HepG2 (cell line): ENCODE results near the gene MAP1LC3C. TPM values are rescaled to one million over a fixed set of nuclear protein-coding genes. Genes with fewer than 3 reads are reported as not detected.

Source experiments
- ATAC-seq: fragments of 200-7000 bp; cut with Tn5 transposase; 3 replicates; pipeline ENCODE4 v1.9.1; 2020; ENCODE audit warnings: mild to moderate bottlenecking, moderate library complexity
- BruUV-seq: library from RNA; stranded (reverse); fragments of 400-500 nt; replicated peaks from 2 replicates; lab custom pipeline; 2021; lab: Mats Ljungman, UMichigan
- CTCF ChIA-PET: fragments of 300-600 bp; formaldehyde crosslinking; extraction: SDS; loops from one replicate; lab custom pipeline; 2021; ENCODE audit warnings: low total read pairs, inconsistent platforms, low intra/inter-chr PET ratio; lab: Yijun Ruan, JAX
- POLR2A ChIA-PET: fragments of 350-600 bp; sonication (Branson Sonifier 250); formaldehyde crosslinking; loops from one replicate; lab custom pipeline; 2020; ENCODE audit warnings: antibody characterized with exemption, inconsistent platforms; lab: Yijun Ruan, JAX
- DNase-seq: peaks from one replicate; pipeline ENCODE4 v3.0.0-alpha.2; 2015; ENCODE audit warnings: low spot score
- FAIRE-seq: peaks from 3 replicates; lab custom pipeline; 2011; peaks lifted over from hg19 to GRCh38; lab: Jason Lieb, UNC
- H2AFZ ChIP-seq: one replicate; pipeline ENCODE4 v1.6.1; 2011; ENCODE audit warnings: low read length, inconsistent platforms
- H3K27ac ChIP-seq: fragments of 300-600 bp; 3 replicates; pipeline ENCODE4 v1.8.0; 2011; ENCODE audit warnings: mixed run types, mild to moderate bottlenecking, mixed read lengths, low read length, inconsistent platforms; ENCODE audit not compliant: insufficient read depth; ENCODE audit errors: extremely low read length
- H3K27me3 ChIP-seq, 2 experiments: fragments of 200-600 bp in 1 of 2; 2 replicates in 1 of 2; 3 replicates in 1 of 2; pipeline versions ENCODE4 v1.6.0 to v1.8.0; 2011; ENCODE audit warnings: low read length in 2 of 2, mild to moderate bottlenecking in 2 of 2, moderate library complexity in 2 of 2, inconsistent platforms in 1 of 2; ENCODE audit not compliant: insufficient read depth in 2 of 2, control insufficient read depth in 1 of 2
- H3K36me3 ChIP-seq, 2 experiments: fragments of 200-600 bp in 1 of 2; replicated peaks in 1 of 2; 2 replicates in 1 of 2; 3 replicates in 1 of 2; pipeline versions ENCODE4 v1.5.1 to v1.8.0; 2011; ENCODE audit warnings: low read length in 2 of 2, inconsistent platforms in 1 of 2; ENCODE audit not compliant: insufficient read depth in 2 of 2, control insufficient read depth in 1 of 2
- H3K4me1 ChIP-seq: 2 replicates; pipeline ENCODE4 v1.5.1; 2012; ENCODE audit warnings: low read length, inconsistent platforms; ENCODE audit not compliant: insufficient read depth
- H3K4me2 ChIP-seq: 2 replicates; pipeline ENCODE4 v1.6.0; 2011; ENCODE audit warnings: low read depth, low read length, inconsistent platforms
- H3K4me3 ChIP-seq, 3 experiments: fragments of 200-600 bp in 1 of 3; sonication (generic), shearing (Covaris generic) in 1 of 3; replicated peaks in 1 of 3; 2 replicates each; pipeline ENCODE4 v1.5.1; 2011 to 2016; ENCODE audit warnings: low read length in 3 of 3, inconsistent platforms in 2 of 3, low read depth in 2 of 3, mild to moderate bottlenecking in 2 of 3, control low read depth in 1 of 3, mixed read lengths in 1 of 3; ENCODE audit not compliant: insufficient read depth in 1 of 3
- H3K79me2 ChIP-seq: one replicate; pipeline ENCODE4 v1.6.1; 2011; ENCODE audit warnings: low read length, inconsistent platforms; ENCODE audit not compliant: insufficient read depth
- H3K9ac ChIP-seq: 2 replicates; pipeline ENCODE4 v1.6.0; 2011; ENCODE audit warnings: mild to moderate bottlenecking, low read depth, low read length, inconsistent platforms; ENCODE audit not compliant: insufficient read depth
- H3K9me3 ChIP-seq: 2 replicates; pipeline ENCODE4 v1.5.1; 2012; ENCODE audit warnings: mild to moderate bottlenecking, low read length
- H4K20me1 ChIP-seq: 2 replicates; pipeline ENCODE4 v1.6.0; 2011; ENCODE audit warnings: inconsistent platforms, mild to moderate bottlenecking, low read length, moderate library complexity; ENCODE audit not compliant: insufficient read depth
- AKAP8 ChIP-seq: sonication (generic); formaldehyde crosslinking; IDR thresholded peaks from 2 replicates; pipeline ENCODE4 v1.5.1; 2020; ENCODE audit warnings: mild to moderate bottlenecking, missing genetic modification reagents
- KDM2A ChIP-seq: sonication (generic); formaldehyde crosslinking; IDR thresholded peaks from 2 replicates; pipeline ENCODE4 v1.4.0; 2020; ENCODE audit warnings: low read depth, missing genetic modification reagents, borderline replicate concordance
- RCOR2 ChIP-seq: IDR thresholded peaks from 2 replicates; pipeline ENCODE4 v1.6.1; 2016; ENCODE audit warnings: missing biosample characterization, missing genetic modification reagents
- SALL2 ChIP-seq: sonication (generic); formaldehyde crosslinking; IDR thresholded peaks from 2 replicates; pipeline ENCODE4 v1.8.1; 2023; ENCODE audit warnings: mild to moderate bottlenecking, missing genetic modification reagents, inconsistent platforms
- SP5 ChIP-seq: IDR thresholded peaks from 2 replicates; pipeline ENCODE4 v1.6.1; 2016; ENCODE audit warnings: low read depth, borderline replicate concordance
- SRSF9 ChIP-seq: fragments of 200-400 bp; formaldehyde crosslinking; IDR thresholded peaks from 2 replicates; pipeline ENCODE4 v1.6.1; 2018; ENCODE audit warnings: borderline replicate concordance, mild to moderate bottlenecking, low read depth, low read length; ENCODE audit not compliant: insufficient read depth, poor library complexity, severe bottlenecking
- U2AF1 ChIP-seq: fragments of 200-400 bp; formaldehyde crosslinking; optimal IDR thresholded peaks from 2 replicates; pipeline ENCODE3; 2017; ENCODE audit warnings: mild to moderate bottlenecking, low read depth, low read length
- ZBTB20 ChIP-seq: sonication (generic); formaldehyde crosslinking; IDR thresholded peaks from 2 replicates; pipeline ENCODE4 v1.8.1; 2023; ENCODE audit warnings: missing genetic modification reagents, low read depth, mild to moderate bottlenecking, borderline replicate concordance
- ZBTB37 ChIP-seq: sonication (generic); formaldehyde crosslinking; IDR thresholded peaks from 2 replicates; pipeline ENCODE4 v1.4.0; 2020; ENCODE audit warnings: mild to moderate bottlenecking, missing genetic modification reagents
- ZNF180 ChIP-seq: sonication (generic); formaldehyde crosslinking; IDR thresholded peaks from 2 replicates; pipeline ENCODE4 v1.4.0; 2020; ENCODE audit warnings: low read depth, missing genetic modification reagents, borderline replicate concordance
- ZNF225 ChIP-seq: sonication (generic); formaldehyde crosslinking; IDR thresholded peaks from 2 replicates; pipeline ENCODE4 v1.4.0; 2020; ENCODE audit warnings: mild to moderate bottlenecking, missing genetic modification reagents
- ZNF235 ChIP-seq: sonication (generic); formaldehyde crosslinking; IDR thresholded peaks from 2 replicates; pipeline ENCODE4 v1.8.1; 2023; ENCODE audit warnings: mild to moderate bottlenecking, missing genetic modification reagents, borderline replicate concordance
- ZNF260 ChIP-seq: sonication (generic); formaldehyde crosslinking; IDR thresholded peaks from 2 replicates; pipeline ENCODE4 v1.4.0; 2020; ENCODE audit warnings: missing genetic modification reagents, low read depth, mild to moderate bottlenecking, borderline replicate concordance
- ZNF740 ChIP-seq: sonication (generic); formaldehyde crosslinking; IDR thresholded peaks from 2 replicates; pipeline ENCODE4 v1.4.0; 2020; ENCODE audit warnings: missing genetic modification reagents
- ZNF850 ChIP-seq: sonication (generic); formaldehyde crosslinking; conservative IDR thresholded peaks from 2 replicates; pipeline ENCODE4 v1.9.0; 2021; ENCODE audit warnings: mild to moderate bottlenecking, missing genetic modification reagents
- WGBS: methylation state at CpG from one replicate; pipeline ENCODE4 v1.1.6; 2017; ENCODE audit warnings: low lambda C conversion rate; 5-methylcytosine and 5-hydroxymethylcytosine counted together
- in situ Hi-C: cut with HindIII; loops from 2 replicates; pipeline ENCODE4 v1.10.0; 2017; ENCODE audit warnings: low pct_unique_long_range_greater_than_20kb; ENCODE audit not compliant: extremely low pct_ligation_motif_present
- intact Hi-C: fragments of 100-400 bp; cut with micrococcal nuclease; formaldehyde crosslinking; loops from one replicate; pipeline ENCODE4 v1.10.0; 2022; ENCODE audit not compliant: unreplicated experiment
- polyA plus RNA-seq, 8 experiments: library from polyadenylated mRNA; depleted of rRNA in 3 of 8; stranded (reverse) in 7 of 8; unstranded in 1 of 8; fragments of >200 nt; fragmentation: Illumina TruSeq in 4 of 8; extraction: Trizol in 4 of 8; gene quantifications; 2 replicates each; pipeline versions ENCODE4 v1.2.1 to v1.2.3, GENCODE V29; 2011 to 2016; ENCODE audit warnings: low read depth in 4 of 8, missing spikeins in 1 of 8, mixed read lengths in 1 of 8; ENCODE audit not compliant: insufficient read depth in 1 of 8
- total RNA-seq, 5 experiments: library from RNA; depleted of rRNA; stranded (reverse); fragments of >200 nt; fragmentation: Illumina TruSeq; extraction: Trizol; gene quantifications; 2 replicates each; pipeline ENCODE4 v1.2.3, GENCODE V29; 2016; ENCODE audit warnings: low read depth in 1 of 5
- TF ChIP-seq, protein P1 (sequence below): sonication (generic); formaldehyde crosslinking; IDR thresholded peaks from 2 replicates; pipeline ENCODE4 v1.5.1; 2020; ENCODE audit warnings: missing genetic modification reagents, mild to moderate bottlenecking, borderline replicate concordance

The MAP1LC3C gene
- total and polyA plus RNA-seq, 2 of the 13 experiments (the other 11 are each of a cell fraction or from before 2014, with no cell fraction given), result not detected

DNA sequence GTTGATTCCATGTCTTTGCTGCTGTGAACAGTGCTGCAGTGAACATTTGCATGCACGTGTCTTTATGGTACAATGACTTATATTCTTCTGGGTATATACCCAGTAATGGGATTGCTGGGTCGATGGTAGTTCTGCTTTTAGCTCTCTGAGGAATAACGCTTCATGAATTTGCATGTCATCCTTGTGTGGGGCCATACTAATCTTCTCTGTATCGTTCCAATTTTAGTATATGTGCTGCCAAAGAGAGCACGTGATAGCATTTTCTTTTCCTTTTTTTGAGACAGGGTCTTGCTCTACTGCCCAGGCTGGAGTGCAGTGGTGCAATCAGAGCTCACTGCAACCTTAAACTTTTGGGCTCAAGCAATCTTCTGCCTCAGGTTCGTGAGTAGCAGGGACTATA, 24.9 kb upstream of the MAP1LC3C start:
- Histone ChIP-seq H3K27ac (no peak overlapping the region), H2AFZ (no peak overlapping the region), H3K79me2 (no peaks in the 10 kb centered on the region)
- ATAC-seq (no peak), DNase-seq (no peak)
- WGBS, result 31% methylated on average over 6 of the region's 6 CpGs
- TF ChIP-seq KDM2A (CRISPR knock-in tag), result no peak
- no peak for TF ChIP-seq RCOR2 (CRISPR knock-in tag)
- no peak for TF ChIP-seq ZNF180 (CRISPR knock-in tag)
- no peak for TF ChIP-seq ZNF260 (CRISPR knock-in tag)
- TF ChIP-seq, all 625 proteins: peak for 0
- Histone ChIP-seq H3K9me3 (no peaks in the 10 kb centered on the region), H3K27me3 (peaks cover 0 to 7% of the 10 kb centered on the region in 2 experiments; a peak in 3 of 5 replicates), H3K4me1 (no peaks in the 10 kb centered on the region), H4K20me1 (no peaks in the 10 kb centered on the region), H3K4me3 (no peak overlapping the region), H3K4me2 (no peak overlapping the region), H3K36me3 (no peaks in the 10 kb centered on the region), H3K9ac (no peak overlapping the region)
- POLR2A ChIA-PET, result no interaction called here
- intact Hi-C loops, result no loop called here
- BruUV-seq, result no TSS peak
- no peak for FAIRE-seq
- in situ Hi-C loops, result no loop called here
- CTCF ChIA-PET, result no interaction called here

DNA sequence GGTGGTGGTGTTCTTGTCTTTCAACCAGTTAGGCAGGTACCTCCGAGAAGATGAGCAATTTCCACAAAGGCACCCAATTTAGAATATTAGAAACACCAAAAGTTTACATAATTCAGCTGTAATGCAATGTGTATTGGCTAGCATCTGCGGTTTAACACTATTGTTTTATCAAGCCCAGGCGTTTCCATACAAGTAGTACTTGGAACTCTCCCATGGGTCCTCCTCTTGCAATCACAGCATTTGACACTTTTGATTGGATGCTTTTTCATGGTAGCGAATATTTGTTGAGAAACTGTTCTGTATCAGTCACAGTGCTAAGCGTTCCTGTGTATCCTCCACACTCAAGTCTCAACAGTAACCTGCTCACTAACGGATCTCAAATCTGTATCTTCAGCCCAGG, 20.1 kb upstream of the MAP1LC3C start:
- no peaks in the 10 kb centered on the region for H3K4me1 ChIP-seq
- no peak for ATAC-seq
- H3K27ac ChIP-seq, result no peak overlapping the region
- in situ Hi-C loops (no loop called here), intact Hi-C loops (no loop called here)
- H3K9ac ChIP-seq, result no peak overlapping the region
- H3K27me3 ChIP-seq, result no peaks in the 10 kb centered on the region
- H3K4me2 ChIP-seq, result peak overlapping the region; percentile 29; the same call in 1 of the 2 replicates
- no peak for DNase-seq
- H3K36me3 ChIP-seq, result no peaks in the 10 kb centered on the region
- no peaks in the 10 kb centered on the region for H3K79me2 ChIP-seq
- no peak overlapping the region for H3K4me3 ChIP-seq
- no TSS peak for BruUV-seq
- ChIA-PET CTCF (no interaction called here), POLR2A (no interaction called here)
- no peaks in the 10 kb centered on the region for H3K9me3 ChIP-seq
- no peak overlapping the region for H2AFZ ChIP-seq
- H4K20me1 ChIP-seq, result no peaks in the 10 kb centered on the region
- 44% methylated on average over 6 of the region's 6 CpGs for WGBS
- FAIRE-seq, result no peak
- no peak for TF ChIP-seq SP5 (CRISPR knock-in tag)
- no peak for TF ChIP-seq SALL2 (CRISPR knock-in tag)
- TF ChIP-seq U2AF1, result no peak
- no peak for TF ChIP-seq ZNF850 (CRISPR knock-in tag)
- no peak for TF ChIP-seq ZNF740
- no peak for TF ChIP-seq SRSF9
- TF ChIP-seq ZBTB20 (CRISPR knock-in tag), result no peak
- TF ChIP-seq ZBTB37 (CRISPR knock-in tag), result no peak
- TF ChIP-seq AKAP8 (CRISPR knock-in tag), result no peak
- TF ChIP-seq, protein P1, sequence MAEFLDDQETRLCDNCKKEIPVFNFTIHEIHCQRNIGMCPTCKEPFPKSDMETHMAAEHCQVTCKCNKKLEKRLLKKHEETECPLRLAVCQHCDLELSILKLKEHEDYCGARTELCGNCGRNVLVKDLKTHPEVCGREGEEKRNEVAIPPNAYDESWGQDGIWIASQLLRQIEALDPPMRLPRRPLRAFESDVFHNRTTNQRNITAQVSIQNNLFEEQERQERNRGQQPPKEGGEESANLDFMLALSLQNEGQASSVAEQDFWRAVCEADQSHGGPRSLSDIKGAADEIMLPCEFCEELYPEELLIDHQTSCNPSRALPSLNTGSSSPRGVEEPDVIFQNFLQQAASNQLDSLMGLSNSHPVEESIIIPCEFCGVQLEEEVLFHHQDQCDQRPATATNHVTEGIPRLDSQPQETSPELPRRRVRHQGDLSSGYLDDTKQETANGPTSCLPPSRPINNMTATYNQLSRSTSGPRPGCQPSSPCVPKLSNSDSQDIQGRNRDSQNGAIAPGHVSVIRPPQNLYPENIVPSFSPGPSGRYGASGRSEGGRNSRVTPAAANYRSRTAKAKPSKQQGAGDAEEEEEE (CRISPR knock-in tag), result no peak
- TF ChIP-seq ZNF225 (CRISPR knock-in tag), result no peak
- no peak for TF ChIP-seq ZNF235 (CRISPR knock-in tag)
